Measurements from ENCODE around the gene HOXA1. TPM values are rescaled to one million over a fixed set of nuclear protein-coding genes. Genes with fewer than 3 reads are reported as not detected.

Gene HOXA1
- total and polyA plus RNA-seq, 2 of the 8 experiments (the other 6 are each of a cell fraction or from before 2014, with no cell fraction given): not detected

DNA sequence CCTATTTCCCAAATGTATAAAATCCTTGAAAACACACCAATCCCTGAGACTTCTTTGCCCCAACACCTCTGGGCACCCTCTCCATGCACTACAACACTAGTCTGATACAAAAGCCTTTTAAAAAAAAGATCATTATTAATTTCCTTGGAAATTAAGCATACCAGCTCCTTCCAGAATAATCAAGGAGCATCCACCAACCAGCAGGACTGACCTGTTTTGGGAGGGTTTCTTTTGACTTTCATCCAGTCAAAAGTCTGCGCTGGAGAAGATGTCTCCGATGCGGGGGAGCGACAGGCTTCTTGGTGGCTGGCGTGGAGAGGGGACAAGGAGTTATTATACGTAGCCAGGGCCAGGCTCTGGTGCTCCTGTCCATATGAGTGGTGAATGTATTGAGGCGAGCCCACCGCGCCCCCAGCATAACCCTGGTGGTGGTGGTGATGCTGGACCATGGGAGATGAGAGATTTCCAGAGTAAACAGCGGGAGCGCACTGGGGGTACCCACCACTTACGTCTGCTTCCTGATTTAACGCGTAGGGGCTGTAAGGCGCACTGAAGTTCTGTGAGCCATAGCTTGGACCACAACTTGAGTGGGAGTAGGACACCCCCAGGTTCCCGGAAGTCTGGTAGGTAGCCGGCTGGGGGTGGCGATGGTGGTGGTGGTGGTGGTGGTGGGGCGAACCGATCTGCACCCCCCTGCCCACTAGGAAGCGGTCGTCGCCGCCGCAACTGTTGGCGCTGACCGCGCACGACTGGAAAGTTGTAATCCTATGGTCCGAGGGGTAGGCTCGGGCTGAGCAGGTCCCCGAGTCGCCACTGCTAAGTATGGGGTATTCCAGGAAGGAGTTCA lies 527 bp downstream of the HOXA1 start:
- Histone ChIP-seq H3K23me2 (ENCODE audit: low read depth, low read length) (peaks cover 5% of the 10 kb centered on the region; the same call in 1 of the 2 replicates), H3K14ac (ENCODE audit: insufficient read length) (no peak overlapping the region), H2BK15ac (ENCODE audit: low read length) (no peak overlapping the region; the same call in 1 of the 2 replicates), H4K8ac (ENCODE audit: extremely low read depth, insufficient read depth, low read length) (no peak overlapping the region; the same call in 1 of the 2 replicates), H3K79me1 (ENCODE audit: low read depth, low read length) (no peaks in the 10 kb centered on the region), H2BK12ac (ENCODE audit: low read depth, low read length) (0 out of 2 replicates have a peak overlapping the region, but pooled peaks have one; percentile 29), H3K79me2 (ENCODE audit: control insufficient read depth in 1 of 2, insufficient read depth in 2 of 2, low read length in 2 of 2) (no peaks in the 10 kb centered on the region), H3K23ac (ENCODE audit: insufficient read length) (no peak overlapping the region), H3K56ac (replicated peaks; ENCODE audit: insufficient read length, low read depth, low read length) (no peak overlapping the region), H2BK120ac (replicated peaks; ENCODE audit: low read depth, low read length) (no peak overlapping the region), H4K5ac (ENCODE audit: insufficient read length, low read depth, low read length) (no peak overlapping the region), H4K20me1 (replicated peaks in 1 of 2; ENCODE audit: control insufficient read depth in 1 of 2, insufficient read depth in 2 of 2, low read length in 2 of 2) (peaks cover 15 to 33% of the 10 kb centered on the region in 2 experiments), H2BK20ac (ENCODE audit: low read length) (no peak overlapping the region), H3K18ac (ENCODE audit: extremely low read depth, low read length) (no peak overlapping the region), H3K4me3 (ENCODE audit: extremely low read depth in 1 of 4, insufficient read depth in 2 of 4, low read depth in 3 of 4, low read length in 4 of 4) (peak overlapping the region in 3 of 4 experiments; percentile 22 to 63 (median 28); a peak in 5 of 8 replicates), H3K9me3 (ENCODE audit: insufficient read depth in 2 of 2, low read depth in 1 of 2, low read length in 1 of 2) (no peaks in the 10 kb centered on the region), H3K4me2 (ENCODE audit: insufficient read depth in 1 of 2, low read depth in 2 of 2, low read length in 2 of 2) (peak overlapping the region; percentile 70 to 78), H4K91ac (replicated peaks; ENCODE audit: insufficient read length, low read length) (no peak overlapping the region), H3K36me3 (ENCODE audit: control insufficient read depth in 2 of 4, insufficient read depth in 4 of 4, low read length in 3 of 4) (no peaks in the 10 kb centered on the region), H2BK5ac (ENCODE audit: low read depth, low read length) (no peak overlapping the region), H3K4ac (replicated peaks; ENCODE audit: insufficient read length, low read depth, low read length) (no peak overlapping the region), H2AK5ac (ENCODE audit: low read depth, low read length) (0 out of 2 replicates have a peak overlapping the region, but pooled peaks have one; percentile 15), H3K4me1 (replicated peaks in 1 of 4; ENCODE audit: control insufficient read depth in 3 of 4, insufficient read depth in 4 of 4, low read length in 3 of 4) (peaks cover 2 to 24% (median 13%) of the 10 kb centered on the region in 4 experiments), H2AFZ (ENCODE audit: low read length) (no peak overlapping the region), H3K9ac (replicated peaks in 1 of 4; ENCODE audit: extremely low read depth in 1 of 4, low read depth in 3 of 4, low read length in 3 of 4) (no peak overlapping the region), H3K27me3 (replicated peaks in 1 of 4; ENCODE audit: control insufficient read depth in 3 of 4, extremely low read depth in 1 of 4, insufficient read depth in 3 of 4, low read length in 3 of 4) (peaks cover 84 to 100% (median 95%) of the 10 kb centered on the region in 4 experiments), H3K27ac (ENCODE audit: low read depth, low read length) (no peak overlapping the region)
- FAIRE-seq: no peak
- ChIA-PET POLR2A (ENCODE audit: partially characterized antibody) (no interaction called here), CTCF (ENCODE audit: partially characterized antibody) (interaction anchor here (0.7 to 12.1 kb wide), 4 partner anchors 10 to 399 kb away, joined by 3 to 123 read pairs (median 4); partner anchors contain the start of genes HOXA5 and HOXA6)
- DNase-seq (ENCODE audit: low read depth in 1 of 2, low spot score in 2 of 2): no peak
- WGBS, 2 experiments (ENCODE audit: extremely low coverage in 1 of 2, insufficient coverage in 1 of 2, insufficient read length in 1 of 2, insufficient replicate concordance in 2 of 2, low coverage in 1 of 2, low lambda C conversion rate in 2 of 2, missing lambda C conversion rate in 1 of 2): 9% methylated on average over 33 of the region's 33 CpGs; no CpG with 5 or more reads in 1 of the 2 experiments
- TF ChIP-seq SUZ12 (IDR thresholded peaks at IDR 0.05; ENCODE audit: low read length) (peak; percentile 81), JUND (IDR thresholded peaks at IDR 0.05; ENCODE audit: low read length) (no peak), EZH2 (IDR thresholded peaks at IDR 0.05; ENCODE audit: low read depth, low read length, severe bottlenecking) (peak; percentile 55), KDM4A (IDR thresholded peaks at IDR 0.05; ENCODE audit: low read depth, low read length, severe bottlenecking) (no peak)
- TF ChIP-seq, protein P1, sequence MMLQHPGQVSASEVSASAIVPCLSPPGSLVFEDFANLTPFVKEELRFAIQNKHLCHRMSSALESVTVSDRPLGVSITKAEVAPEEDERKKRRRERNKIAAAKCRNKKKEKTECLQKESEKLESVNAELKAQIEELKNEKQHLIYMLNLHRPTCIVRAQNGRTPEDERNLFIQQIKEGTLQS (IDR thresholded peaks at IDR 0.05; ENCODE audit: insufficient read depth, low read depth, low read length): no peak
